Right lung (tissue), 5 donors: Measurements from ENCODE around the gene ATP2A1. TPM values are rescaled to one million over a fixed set of nuclear protein-coding genes. Genes with fewer than 3 reads are reported as not detected.
"Not testable (repeated sequence)": the region's sequence is repeated elsewhere in the genome, so short reads cannot be mapped to it uniquely, and the experiment has no call there.

Experiments
- DNase-seq, 2 donors: peaks; one replicate each; pipeline ENCODE4 v3.0.0-alpha.2; 2013
- polyA plus RNA-seq, 5 donors: library from polyadenylated mRNA; unstranded; fragments of 120-200 nt; gene quantifications; one replicate each; pipeline versions ENCODE4 v1.2.1 to v1.2.3, GENCODE V29; 2013; ENCODE audit warnings: inconsistent platforms in 1 of 5, low replicate concordance in 1 of 5; ENCODE audit not compliant: insufficient read length in 5 of 5, insufficient read depth in 1 of 5

Gene ATP2A1
- polyA plus RNA-seq, 5 donors = 2.2 to 25.4 (median 2.8) TPM

- DNase-seq = no peak
Observed at GRCh38 chr16:28935346-28935745, 57.1 kb downstream of the ATP2A1 start.

- peak; percentile 28 to 42 for DNase-seq
Observed at GRCh38 chr16:28935924-28936783, 57.9 kb downstream of the ATP2A1 start.

GRCh38 chr16:28936784-28937155 is 58.5 kb downstream of the ATP2A1 start:
- DNase-seq = no peak

- DNase-seq = no peak
Observed at GRCh38 chr16:28937222-28937876, 59.1 kb downstream of the ATP2A1 start.

GRCh38 chr16:28938721-28939120 is 60.4 kb downstream of the ATP2A1 start:
- DNase-seq = no peak

- not testable (repeated sequence) for DNase-seq
Observed at GRCh38 chr16:28939825-28940224, 61.5 kb downstream of the ATP2A1 start.

GRCh38 chr16:28943281-28943680 is 65.0 kb downstream of the ATP2A1 start:
- DNase-seq = no peak

GRCh38 chr16:28946681-28947080 is 68.4 kb downstream of the ATP2A1 start:
- no peak for DNase-seq

- peak; percentile 100 for DNase-seq
Observed at GRCh38 chr16:28950648-28951409, 72.5 kb downstream of the ATP2A1 start, which contains the start of gene NFATC2IP. TSS of gene NFATC2IP (plus strand) at chr16:28950937. CDS start at chr16:28951012, 75 bp downstream.

GRCh38 chr16:28951410-28951943 is 73.2 kb downstream of the ATP2A1 start:
- DNase-seq = no peak

Other genes starting within 250 kb of the ATP2A1 start
- gene NPIPB8, start 240.4 kb upstream of the ATP2A1 start, polyA plus RNA-seq = 1 to 10 TPM in 2 of 5 donors, under 1 TPM in 3; 0.63 to 3.0 (median 0.98) TPM
- 100 to 1,000 TPM; 253 to 385 (median 293) TPM for gene EIF3C, start 167.0 kb upstream of the ATP2A1 start, polyA plus RNA-seq
- gene NPIPB9, start 126.7 kb upstream of the ATP2A1 start, polyA plus RNA-seq = 1 to 10 TPM; 1.2 to 4.1 (median 2.1) TPM
- gene ATXN2L, start 55.5 kb upstream of the ATP2A1 start, polyA plus RNA-seq = 100 to 1,000 TPM in 3 of 5 donors, 10 to 100 TPM in 2; 84.6 to 137 (median 110) TPM
- 100 to 1,000 TPM; 123 to 192 (median 151) TPM for gene TUFM, start 32.1 kb upstream of the ATP2A1 start, polyA plus RNA-seq
- 10 to 100 TPM; 42.4 to 73.5 (median 62.6) TPM for gene SH2B1, start 14.6 kb upstream of the ATP2A1 start, polyA plus RNA-seq
- gene RABEP2, start 46.8 kb downstream of the ATP2A1 start, polyA plus RNA-seq = 10 to 100 TPM; 19.3 to 35.3 (median 23.2) TPM
- 1 to 10 TPM in 1 of 5 donors, under 1 TPM in 4; 0.51 to 1.0 (median 0.62) TPM for gene CD19, start 53.5 kb downstream of the ATP2A1 start, polyA plus RNA-seq
- gene NFATC2IP, start 72.4 kb downstream of the ATP2A1 start, polyA plus RNA-seq = 10 to 100 TPM; 57.6 to 78.7 (median 68.0) TPM
- 10 to 100 TPM; 21.9 to 43.3 (median 30.5) TPM for gene SPNS1, start 96.3 kb downstream of the ATP2A1 start, polyA plus RNA-seq
- 1 to 10 TPM; 6.0 to 8.5 (median 6.9) TPM for gene LAT, start 106.6 kb downstream of the ATP2A1 start, polyA plus RNA-seq